ENCODE data around the gene HSP90AB1.

DNA sequence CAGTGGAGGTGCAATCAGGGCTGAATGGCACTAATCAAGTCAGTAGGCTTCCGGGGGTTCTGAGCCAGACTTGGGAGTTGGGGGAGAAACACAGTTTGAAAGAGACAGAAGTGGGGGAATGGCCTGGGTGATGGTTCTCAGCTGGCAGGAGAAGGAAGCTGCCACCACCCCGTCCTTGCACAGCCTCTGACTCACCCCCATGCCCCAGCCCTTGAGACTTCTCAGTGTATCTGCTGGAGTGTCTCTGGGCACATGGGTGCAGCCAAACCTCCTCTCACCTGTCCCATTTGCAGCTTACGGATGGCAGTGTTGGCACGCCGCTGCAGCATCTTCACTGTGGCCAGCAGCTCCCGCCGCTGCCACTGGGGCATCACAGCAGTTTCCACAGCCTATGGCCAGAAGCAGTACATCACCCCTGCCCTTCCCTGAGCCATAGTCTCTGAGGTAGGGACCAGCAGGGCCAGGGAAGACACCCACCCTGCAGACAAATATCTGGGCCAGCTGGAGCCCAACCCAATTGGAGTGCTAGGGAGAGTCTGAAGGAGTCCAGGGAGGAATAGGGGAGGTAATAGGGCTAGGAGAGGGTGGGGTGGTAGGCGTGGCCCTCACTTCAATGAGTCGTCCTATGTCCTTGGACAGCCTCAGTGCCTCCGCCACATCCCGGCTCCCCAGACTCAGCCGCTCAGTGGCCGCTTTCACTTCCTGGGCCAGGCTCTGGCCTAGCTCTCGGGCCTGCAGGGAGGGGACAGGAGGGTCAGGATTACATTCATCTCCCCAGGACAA, 55.1 kb downstream of the HSP90AB1 start:
- TF ChIP-seq, protein P1, sequence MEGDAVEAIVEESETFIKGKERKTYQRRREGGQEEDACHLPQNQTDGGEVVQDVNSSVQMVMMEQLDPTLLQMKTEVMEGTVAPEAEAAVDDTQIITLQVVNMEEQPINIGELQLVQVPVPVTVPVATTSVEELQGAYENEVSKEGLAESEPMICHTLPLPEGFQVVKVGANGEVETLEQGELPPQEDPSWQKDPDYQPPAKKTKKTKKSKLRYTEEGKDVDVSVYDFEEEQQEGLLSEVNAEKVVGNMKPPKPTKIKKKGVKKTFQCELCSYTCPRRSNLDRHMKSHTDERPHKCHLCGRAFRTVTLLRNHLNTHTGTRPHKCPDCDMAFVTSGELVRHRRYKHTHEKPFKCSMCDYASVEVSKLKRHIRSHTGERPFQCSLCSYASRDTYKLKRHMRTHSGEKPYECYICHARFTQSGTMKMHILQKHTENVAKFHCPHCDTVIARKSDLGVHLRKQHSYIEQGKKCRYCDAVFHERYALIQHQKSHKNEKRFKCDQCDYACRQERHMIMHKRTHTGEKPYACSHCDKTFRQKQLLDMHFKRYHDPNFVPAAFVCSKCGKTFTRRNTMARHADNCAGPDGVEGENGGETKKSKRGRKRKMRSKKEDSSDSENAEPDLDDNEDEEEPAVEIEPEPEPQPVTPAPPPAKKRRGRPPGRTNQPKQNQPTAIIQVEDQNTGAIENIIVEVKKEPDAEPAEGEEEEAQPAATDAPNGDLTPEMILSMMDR (IDR thresholded peaks at IDR 0.05; ENCODE audit: low read depth, low read length), result no peak
- no peak for TF ChIP-seq EZH2phosphoT487 (IDR thresholded peaks at IDR 0.05; ENCODE audit: low read depth)
